H1 (cell line): ENCODE data around the gene PRDM2. TPM values are rescaled to one million over a fixed set of nuclear protein-coding genes. Genes with fewer than 3 reads are reported as not detected.

ENCODE experiments used
- ASH2L ChIP-seq: fragments of 200-600, 300-600 bp; sonication (generic); IDR thresholded peaks from one replicate; pipeline ENCODE4 v1.7.1; 2017; ENCODE audit warnings: low read length
- ATF2 ChIP-seq: IDR thresholded peaks from 2 replicates; pipeline ENCODE4 v1.6.1; 2012; ENCODE audit warnings: low read length, inconsistent platforms
- CBX5 ChIP-seq: fragments of 300-800, 300-1000 bp; sonication (generic); IDR thresholded peaks from 2 replicates; pipeline ENCODE4 v1.7.1; 2016; ENCODE audit warnings: antibody characterized with exemption, low read length, low read depth
- CBX8 ChIP-seq: fragments of 300-800, 300-1000 bp; sonication (generic); IDR thresholded peaks from 2 replicates; pipeline ENCODE4 v1.7.1; 2016; ENCODE audit warnings: low read depth, low read length, borderline replicate concordance
- CHD2 ChIP-seq: IDR thresholded peaks from 2 replicates; pipeline ENCODE4 v1.6.1; 2012; ENCODE audit warnings: low read length, improper control_type of control experiment
- NANOG ChIP-seq: IDR thresholded peaks from 2 replicates; pipeline ENCODE4 v1.6.1; 2011; ENCODE audit warnings: low read length, low read depth, mild to moderate bottlenecking, inconsistent platforms; ENCODE audit not compliant: insufficient read depth, poor library complexity, severe bottlenecking
- SP2 ChIP-seq: IDR thresholded peaks from 2 replicates; pipeline ENCODE4 v1.6.1; 2012; ENCODE audit warnings: mild to moderate bottlenecking, low read length, inconsistent platforms
- polyA plus RNA-seq, 7 experiments: library from polyadenylated mRNA; depleted of rRNA in 3 of 7; stranded (reverse) in 5 of 7; unstranded in 2 of 7; fragments of >200 nt in 5 of 7; fragments of 200-250 nt in 2 of 7; gene quantifications; 1 replicate in 5 of 7; 2 replicates in 1 of 7; 4 replicates in 1 of 7; pipeline versions ENCODE4 v1.2.1 to v1.2.3, GENCODE V29; 2011 to 2013; ENCODE audit warnings: missing spikeins in 2 of 7, mixed read lengths in 2 of 7
- total RNA-seq: library from RNA; stranded (reverse); fragmentation: NEBNext Ultra II Directional; extraction: Animal tissue kit (Norgen Biotek cat#: 25700); gene quantifications from 2 replicates; pipeline ENCODE4 v1.2.1, GENCODE V29; 2021
- TF ChIP-seq, protein P1 (sequence below), 3 experiments: IDR thresholded peaks; 1 replicate in 2 of 3; 2 replicates in 1 of 3; pipeline versions ENCODE4 v1.5.1 to v1.6.1; 2011; ENCODE audit warnings: low read length in 3 of 3, mild to moderate bottlenecking in 3 of 3, inconsistent platforms in 2 of 3, low read depth in 1 of 3, moderate library complexity in 1 of 3; ENCODE audit not compliant: insufficient read depth in 1 of 3; ENCODE audit errors: control extremely low read depth in 1 of 3

The PRDM2 gene
- total and polyA plus RNA-seq, 2 of the 8 experiments (the other 6 are each of a cell fraction or from before 2014, with no cell fraction given) = 5.8 to 21.2 TPM

- TF ChIP-seq ATF2 (no peak), ASH2L (no peak), NANOG (no peak), SP2 (no peak), CBX8 (no peak), CBX5 (no peak), CHD2 (no peak)
- TF ChIP-seq, protein P1, sequence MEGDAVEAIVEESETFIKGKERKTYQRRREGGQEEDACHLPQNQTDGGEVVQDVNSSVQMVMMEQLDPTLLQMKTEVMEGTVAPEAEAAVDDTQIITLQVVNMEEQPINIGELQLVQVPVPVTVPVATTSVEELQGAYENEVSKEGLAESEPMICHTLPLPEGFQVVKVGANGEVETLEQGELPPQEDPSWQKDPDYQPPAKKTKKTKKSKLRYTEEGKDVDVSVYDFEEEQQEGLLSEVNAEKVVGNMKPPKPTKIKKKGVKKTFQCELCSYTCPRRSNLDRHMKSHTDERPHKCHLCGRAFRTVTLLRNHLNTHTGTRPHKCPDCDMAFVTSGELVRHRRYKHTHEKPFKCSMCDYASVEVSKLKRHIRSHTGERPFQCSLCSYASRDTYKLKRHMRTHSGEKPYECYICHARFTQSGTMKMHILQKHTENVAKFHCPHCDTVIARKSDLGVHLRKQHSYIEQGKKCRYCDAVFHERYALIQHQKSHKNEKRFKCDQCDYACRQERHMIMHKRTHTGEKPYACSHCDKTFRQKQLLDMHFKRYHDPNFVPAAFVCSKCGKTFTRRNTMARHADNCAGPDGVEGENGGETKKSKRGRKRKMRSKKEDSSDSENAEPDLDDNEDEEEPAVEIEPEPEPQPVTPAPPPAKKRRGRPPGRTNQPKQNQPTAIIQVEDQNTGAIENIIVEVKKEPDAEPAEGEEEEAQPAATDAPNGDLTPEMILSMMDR (IDR thresholded peaks at IDR 0.05; ENCODE audit: control extremely low read depth in 1 of 3, insufficient read depth in 1 of 3, low read depth in 1 of 3, low read length in 3 of 3) = no peak
Observed at GRCh38 chr1:13757693-13758092, 57.7 kb downstream of the PRDM2 start (continued).
